ENCODE data around the gene IL1RAP. TPM values are rescaled to one million over a fixed set of nuclear protein-coding genes. Genes with fewer than 3 reads are reported as not detected.

IL1RAP gene
- total RNA-seq, 1 experiment from 2014 or later: 186 TPM

DNA sequence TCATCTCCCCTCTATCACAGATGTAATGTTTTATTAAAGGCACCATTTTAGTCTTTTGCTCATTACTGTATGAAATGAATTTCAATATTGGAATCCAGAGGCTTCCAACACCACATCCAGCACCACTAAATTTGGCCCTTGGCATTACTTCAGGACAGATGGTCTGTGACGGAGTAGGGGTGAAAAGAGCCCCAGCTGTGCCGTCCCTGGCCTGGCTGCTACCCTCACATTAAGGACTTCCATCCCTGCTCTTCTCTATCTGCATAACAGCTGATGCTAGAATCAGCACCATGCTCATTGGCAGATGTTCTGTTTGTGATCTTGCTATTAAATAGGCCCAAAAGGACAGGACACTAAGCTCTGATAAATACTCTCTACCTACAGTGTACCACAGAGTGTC, 152.9 kb downstream of the IL1RAP start:
- intact Hi-C loops (cut with micrococcal nuclease; ENCODE audit: unreplicated experiment): no loop called here
- no peaks in the 10 kb centered on the region for H3K9me3 Mint-ChIP-seq (ENCODE audit: low read depth, unreplicated experiment)
- BruUV-seq (replicated peaks): no TSS peak

DNA sequence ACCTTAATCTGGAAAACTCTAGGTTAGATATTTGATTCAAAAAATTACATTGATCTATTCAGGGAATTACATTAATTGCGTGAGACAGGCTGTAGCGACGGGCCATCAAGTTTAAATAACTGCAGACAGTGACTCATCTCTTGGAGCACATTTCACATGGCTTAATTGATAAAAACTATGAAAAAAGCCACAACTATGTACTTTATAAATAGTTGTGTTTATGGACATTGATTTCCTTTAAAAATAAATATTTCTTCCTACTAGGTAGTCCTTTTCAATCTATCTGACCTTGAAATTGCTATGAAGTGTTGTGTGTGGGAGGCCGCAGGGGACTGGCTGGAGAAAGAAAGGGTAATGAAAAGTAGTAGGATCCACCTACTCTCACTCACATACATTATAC, 157.8 kb downstream of the IL1RAP start:
- intact Hi-C loops (cut with micrococcal nuclease; ENCODE audit: unreplicated experiment): no loop called here
- BruUV-seq (replicated peaks): no TSS peak
- CTCF ChIA-PET: no interaction called here
- Mint-ChIP-seq H3K9me3 (ENCODE audit: low read depth, unreplicated experiment) (no peaks in the 10 kb centered on the region), H3K27ac (ENCODE audit: unreplicated experiment) (peak overlapping the region; percentile 73), H3K27me3 (ENCODE audit: unreplicated experiment) (no peaks in the 10 kb centered on the region), H3K36me3 (ENCODE audit: insufficient read depth, unreplicated experiment) (peaks cover 6% of the 10 kb centered on the region), H3K4me1 (ENCODE audit: low read depth, unreplicated experiment) (peaks cover 34% of the 10 kb centered on the region), H3K4me3 (ENCODE audit: low read depth, unreplicated experiment) (peak overlapping the region; percentile 3)
- TF ChIP-seq, protein P1, sequence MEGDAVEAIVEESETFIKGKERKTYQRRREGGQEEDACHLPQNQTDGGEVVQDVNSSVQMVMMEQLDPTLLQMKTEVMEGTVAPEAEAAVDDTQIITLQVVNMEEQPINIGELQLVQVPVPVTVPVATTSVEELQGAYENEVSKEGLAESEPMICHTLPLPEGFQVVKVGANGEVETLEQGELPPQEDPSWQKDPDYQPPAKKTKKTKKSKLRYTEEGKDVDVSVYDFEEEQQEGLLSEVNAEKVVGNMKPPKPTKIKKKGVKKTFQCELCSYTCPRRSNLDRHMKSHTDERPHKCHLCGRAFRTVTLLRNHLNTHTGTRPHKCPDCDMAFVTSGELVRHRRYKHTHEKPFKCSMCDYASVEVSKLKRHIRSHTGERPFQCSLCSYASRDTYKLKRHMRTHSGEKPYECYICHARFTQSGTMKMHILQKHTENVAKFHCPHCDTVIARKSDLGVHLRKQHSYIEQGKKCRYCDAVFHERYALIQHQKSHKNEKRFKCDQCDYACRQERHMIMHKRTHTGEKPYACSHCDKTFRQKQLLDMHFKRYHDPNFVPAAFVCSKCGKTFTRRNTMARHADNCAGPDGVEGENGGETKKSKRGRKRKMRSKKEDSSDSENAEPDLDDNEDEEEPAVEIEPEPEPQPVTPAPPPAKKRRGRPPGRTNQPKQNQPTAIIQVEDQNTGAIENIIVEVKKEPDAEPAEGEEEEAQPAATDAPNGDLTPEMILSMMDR (IDR thresholded peaks at IDR 0.05; ENCODE audit: unreplicated experiment): no peak
- DNase-seq: peak; percentile 34

More for the DNA sequence above, 152.9 kb downstream of the IL1RAP start:
- no peak for DNase-seq
- no peaks in the 10 kb centered on the region for H3K27me3 Mint-ChIP-seq (ENCODE audit: unreplicated experiment)
- H3K4me3 Mint-ChIP-seq (ENCODE audit: low read depth, unreplicated experiment): no peak overlapping the region
- CTCF ChIA-PET: no interaction called here
- H3K4me1 Mint-ChIP-seq (ENCODE audit: low read depth, unreplicated experiment): peaks cover 15% of the 10 kb centered on the region
- H3K27ac Mint-ChIP-seq (ENCODE audit: unreplicated experiment): no peak overlapping the region
- TF ChIP-seq, protein P1 (IDR thresholded peaks at IDR 0.05; ENCODE audit: unreplicated experiment): no peak
- H3K36me3 Mint-ChIP-seq (ENCODE audit: insufficient read depth, unreplicated experiment): peaks cover 3% of the 10 kb centered on the region

DNA sequence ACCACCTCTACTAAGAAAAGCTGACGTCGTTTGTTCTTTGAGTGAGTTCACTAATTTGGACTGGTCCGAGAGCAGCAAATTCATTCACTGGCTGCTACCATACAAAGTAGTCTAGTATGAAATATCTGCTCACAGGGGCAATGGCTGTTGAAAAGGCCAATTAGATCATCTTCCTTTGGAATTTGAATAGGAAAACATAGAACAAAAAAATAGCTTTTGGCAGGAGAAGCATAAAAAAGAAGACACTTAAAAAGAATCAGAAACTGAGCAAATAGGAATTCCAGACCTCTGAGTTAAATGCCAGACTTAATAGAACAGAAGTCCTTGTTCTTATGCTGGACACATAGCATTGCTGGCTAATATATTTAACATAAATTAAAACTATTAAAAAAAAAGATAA, 159.3 kb downstream of the IL1RAP start:
- H3K27me3 Mint-ChIP-seq (ENCODE audit: unreplicated experiment): no peaks in the 10 kb centered on the region
- H3K4me3 Mint-ChIP-seq (ENCODE audit: low read depth, unreplicated experiment): no peak overlapping the region
- H3K27ac Mint-ChIP-seq (ENCODE audit: unreplicated experiment): no peak overlapping the region
- H3K9me3 Mint-ChIP-seq (ENCODE audit: low read depth, unreplicated experiment): peaks cover 1% of the 10 kb centered on the region
- no peak for DNase-seq
- CTCF ChIA-PET: interaction anchor here (1.3 kb wide), 1 partner anchor 24 kb away, joined by 3 read pairs; no protein-coding TSS in a partner anchor
- no TSS peak for BruUV-seq (replicated peaks)
- peaks cover 34% of the 10 kb centered on the region for H3K4me1 Mint-ChIP-seq (ENCODE audit: low read depth, unreplicated experiment)
- peaks cover 6% of the 10 kb centered on the region for H3K36me3 Mint-ChIP-seq (ENCODE audit: insufficient read depth, unreplicated experiment)
- intact Hi-C loops (cut with micrococcal nuclease; ENCODE audit: unreplicated experiment): no loop called here
- TF ChIP-seq, protein P1 (IDR thresholded peaks at IDR 0.05; ENCODE audit: unreplicated experiment): no peak

DNA sequence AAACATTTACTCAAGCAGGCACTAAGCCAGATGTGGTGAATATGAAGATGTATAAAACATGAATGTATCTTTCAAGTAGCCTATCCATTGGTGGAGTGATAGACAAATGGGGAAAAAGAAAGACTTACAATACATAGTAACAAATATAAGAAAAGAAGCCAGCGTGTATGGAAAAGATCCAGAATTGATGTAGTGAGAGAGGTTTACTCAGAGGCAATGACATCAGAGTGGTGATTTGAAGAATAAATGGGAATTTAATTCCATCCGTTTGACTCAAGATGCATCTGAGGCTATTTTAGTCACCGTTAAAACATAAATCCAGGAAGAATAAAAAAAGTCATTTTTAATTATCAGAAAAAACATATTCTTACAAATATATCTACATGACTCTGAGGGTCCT, 162.6 kb downstream of the IL1RAP start:
- Mint-ChIP-seq H3K4me3 (ENCODE audit: low read depth, unreplicated experiment) (no peak overlapping the region), H3K4me1 (ENCODE audit: low read depth, unreplicated experiment) (peaks cover 22% of the 10 kb centered on the region), H3K9me3 (ENCODE audit: low read depth, unreplicated experiment) (peaks cover 6% of the 10 kb centered on the region), H3K36me3 (ENCODE audit: insufficient read depth, unreplicated experiment) (peaks cover 6% of the 10 kb centered on the region), H3K27me3 (ENCODE audit: unreplicated experiment) (no peaks in the 10 kb centered on the region), H3K27ac (ENCODE audit: unreplicated experiment) (no peak overlapping the region)
- no TSS peak for BruUV-seq (replicated peaks)
- DNase-seq: no peak
- intact Hi-C loops (cut with micrococcal nuclease; ENCODE audit: unreplicated experiment): no loop called here
- CTCF ChIA-PET: interaction anchor here (1.2 kb wide), 1 partner anchor 21 kb away, joined by 3 read pairs; no protein-coding TSS in a partner anchor
- TF ChIP-seq, protein P1 (IDR thresholded peaks at IDR 0.05; ENCODE audit: unreplicated experiment): no peak
